HG03064 (cell line): Measurements from ENCODE around the gene SLC7A7.
"Not testable (repeated sequence)": the region's sequence is repeated elsewhere in the genome, so short reads cannot be mapped to it uniquely, and the experiment has no call there.

Source experiments
- ATAC-seq: cut with Tn5 transposase; IDR thresholded peaks from one replicate; pipeline ENCODE4 v1.9.1; 2021; ENCODE audit warnings: low read depth; ENCODE audit not compliant: unreplicated experiment

The SLC7A7 gene

GRCh38 chr14:22822016-22822570 lies 6.9 kb upstream of the SLC7A7 start:
- ATAC-seq = no peak

- no peak for ATAC-seq
Observed at GRCh38 chr14:22821193-22822015, 6.2 kb upstream of the SLC7A7 start.

- no peak for ATAC-seq
Observed at GRCh38 chr14:22820731-22821130, 5.5 kb upstream of the SLC7A7 start.

- no peak for ATAC-seq
Observed at GRCh38 chr14:22819151-22819988, 4.1 kb upstream of the SLC7A7 start.

- no peak for ATAC-seq
Observed at GRCh38 chr14:22814373-22814772, 862 bp downstream of the SLC7A7 start.

- ATAC-seq = no peak
Observed at GRCh38 chr14:22813145-22813544, 2.1 kb downstream of the SLC7A7 start.

GRCh38 chr14:22812744-22813143 lies 2.5 kb downstream of the SLC7A7 start:
- ATAC-seq = no peak

- ATAC-seq = no peak
Observed at GRCh38 chr14:22811722-22812121, 3.5 kb downstream of the SLC7A7 start.

GRCh38 chr14:22808388-22809209 lies 6.6 kb downstream of the SLC7A7 start:
- ATAC-seq = no peak

GRCh38 chr14:22807432-22808087 lies 7.7 kb downstream of the SLC7A7 start:
- ATAC-seq = no peak

- ATAC-seq = not testable (repeated sequence)
Observed at GRCh38 chr14:22805235-22805634, 10.0 kb downstream of the SLC7A7 start.

GRCh38 chr14:22803687-22803974 lies 11.6 kb downstream of the SLC7A7 start:
- ATAC-seq = no peak

GRCh38 chr14:22802860-22803686 lies 12.2 kb downstream of the SLC7A7 start:
- ATAC-seq = no peak

GRCh38 chr14:22801716-22802115 lies 13.5 kb downstream of the SLC7A7 start:
- no peak for ATAC-seq

- no peak for ATAC-seq
Observed at GRCh38 chr14:22800346-22800745, 14.9 kb downstream of the SLC7A7 start.

GRCh38 chr14:22798528-22798927 lies 16.7 kb downstream of the SLC7A7 start:
- no peak for ATAC-seq

GRCh38 chr14:22797017-22797917 lies 18.0 kb downstream of the SLC7A7 start:
- ATAC-seq = no peak

- no peak for ATAC-seq
Observed at GRCh38 chr14:22796087-22796707, 19.0 kb downstream of the SLC7A7 start.
